Measurements from ENCODE around the gene PIGL. TPM values are rescaled to one million over a fixed set of nuclear protein-coding genes. Genes with fewer than 3 reads are reported as not detected.
"Not testable (repeated sequence)": the region's sequence is repeated elsewhere in the genome, so short reads cannot be mapped to it uniquely, and the experiment has no call there.

Gene PIGL
- total RNA-seq, 1 donor from 2014 or later: 23.1 TPM

DNA sequence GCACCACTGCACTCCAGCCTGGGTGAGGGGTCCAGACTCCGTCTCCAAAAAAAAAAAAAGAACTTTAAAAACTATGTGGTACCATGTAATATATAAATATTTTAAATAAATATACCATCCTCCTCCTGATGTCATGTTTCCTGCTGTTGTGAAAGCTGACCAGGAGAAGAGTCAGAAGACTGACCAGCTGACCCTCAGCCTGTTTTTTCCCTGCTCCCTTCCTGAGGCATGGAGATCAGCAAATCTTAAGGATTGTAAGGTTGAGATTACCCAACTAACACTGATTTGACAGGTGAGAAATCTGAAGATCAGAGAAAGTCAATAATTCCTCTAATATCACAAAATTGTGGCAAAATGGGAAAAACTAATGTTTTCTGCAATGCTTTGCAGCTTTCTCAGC, 19.7 kb upstream of the PIGL start:
- Mint-ChIP-seq H3K4me1 (ENCODE audit: unreplicated experiment) (peaks cover 10% of the 10 kb centered on the region), H3K4me3 (ENCODE audit: unreplicated experiment) (no peak overlapping the region), H3K36me3 (ENCODE audit: low read depth, unreplicated experiment) (peaks cover 9% of the 10 kb centered on the region), H3K27me3 (ENCODE audit: unreplicated experiment) (no peaks in the 10 kb centered on the region), H3K27ac (ENCODE audit: unreplicated experiment) (no peak overlapping the region), H3K9me3 (ENCODE audit: unreplicated experiment) (no peaks in the 10 kb centered on the region)
- no peak for DNase-seq (ENCODE audit: low spot score)
- TF ChIP-seq CTCF (IDR thresholded peaks at IDR 0.05; ENCODE audit: unreplicated experiment): no peak

- Mint-ChIP-seq H3K4me1 (ENCODE audit: unreplicated experiment) (peaks cover 24% of the 10 kb centered on the region), H3K27ac (ENCODE audit: unreplicated experiment) (peak overlapping the region; percentile 61), H3K27me3 (ENCODE audit: unreplicated experiment) (peaks cover 5% of the 10 kb centered on the region), H3K4me3 (ENCODE audit: unreplicated experiment) (no peak overlapping the region), H3K36me3 (ENCODE audit: low read depth, unreplicated experiment) (peaks cover under 1% of the 10 kb centered on the region), H3K9me3 (ENCODE audit: unreplicated experiment) (no peaks in the 10 kb centered on the region)
- TF ChIP-seq CTCF (IDR thresholded peaks at IDR 0.05; ENCODE audit: unreplicated experiment): no peak
- peak; percentile 30 for DNase-seq (ENCODE audit: low spot score)
Observed at GRCh38 chr17:16199093-16199492, 17.9 kb upstream of the PIGL start.

DNA sequence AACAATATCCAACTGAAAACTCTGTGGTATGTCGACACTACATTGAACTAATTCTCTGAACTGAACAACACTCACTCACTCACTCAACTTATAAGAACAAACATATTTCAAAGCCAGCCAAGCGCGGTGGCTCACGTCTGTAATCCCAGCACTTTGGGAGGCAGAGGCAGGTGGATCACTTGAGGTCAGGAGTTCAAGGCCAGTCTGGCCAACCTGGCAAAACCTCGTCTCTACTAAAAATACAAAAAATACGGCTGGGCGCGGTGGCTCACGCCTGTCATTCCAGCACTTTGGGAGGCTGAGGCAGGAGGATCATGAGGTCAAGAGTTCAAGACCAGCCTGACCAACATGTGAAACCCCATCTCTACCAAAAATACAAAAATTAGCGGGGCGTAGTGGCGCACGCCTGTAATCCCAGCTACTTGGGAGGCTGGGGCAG, 15.3 kb upstream of the PIGL start:
- H3K9me3 Mint-ChIP-seq (ENCODE audit: unreplicated experiment); H3K36me3 Mint-ChIP-seq (ENCODE audit: low read depth, unreplicated experiment); H3K4me3 Mint-ChIP-seq (ENCODE audit: unreplicated experiment); H3K27ac Mint-ChIP-seq (ENCODE audit: unreplicated experiment); H3K27me3 Mint-ChIP-seq (ENCODE audit: unreplicated experiment); DNase-seq (ENCODE audit: low spot score): not testable (repeated sequence)
- peaks cover 28% of the 10 kb centered on the region for H3K4me1 Mint-ChIP-seq (ENCODE audit: unreplicated experiment)

- not testable (repeated sequence) for DNase-seq (ENCODE audit: low spot score); H3K9me3 Mint-ChIP-seq (ENCODE audit: unreplicated experiment); H3K27me3 Mint-ChIP-seq (ENCODE audit: unreplicated experiment); H3K36me3 Mint-ChIP-seq (ENCODE audit: low read depth, unreplicated experiment); H3K4me3 Mint-ChIP-seq (ENCODE audit: unreplicated experiment)
- H3K4me1 Mint-ChIP-seq (ENCODE audit: unreplicated experiment): peaks cover 28% of the 10 kb centered on the region
- H3K27ac Mint-ChIP-seq (ENCODE audit: unreplicated experiment): peak overlapping the region; percentile 67
Observed at GRCh38 chr17:16202554-16203500, 14.2 kb upstream of the PIGL start.

- peak overlapping the region; percentile 18 for H3K27ac Mint-ChIP-seq (ENCODE audit: unreplicated experiment)
- H3K27me3 Mint-ChIP-seq (ENCODE audit: unreplicated experiment); H3K9me3 Mint-ChIP-seq (ENCODE audit: unreplicated experiment); H3K4me3 Mint-ChIP-seq (ENCODE audit: unreplicated experiment); DNase-seq (ENCODE audit: low spot score); H3K36me3 Mint-ChIP-seq (ENCODE audit: low read depth, unreplicated experiment): not testable (repeated sequence)
- H3K4me1 Mint-ChIP-seq (ENCODE audit: unreplicated experiment): peaks cover 18% of the 10 kb centered on the region
Observed at GRCh38 chr17:16204763-16205162, 12.2 kb upstream of the PIGL start.

GRCh38 chr17:16211590-16211989, 5.4 kb upstream of the PIGL start:
- no peak for DNase-seq (ENCODE audit: low spot score)
- Mint-ChIP-seq H3K4me1 (ENCODE audit: unreplicated experiment) (peaks cover 17% of the 10 kb centered on the region), H3K9me3 (ENCODE audit: unreplicated experiment) (no peaks in the 10 kb centered on the region), H3K27ac (ENCODE audit: unreplicated experiment) (no peak overlapping the region), H3K36me3 (ENCODE audit: low read depth, unreplicated experiment) (no peaks in the 10 kb centered on the region), H3K27me3 (ENCODE audit: unreplicated experiment) (peaks cover 3% of the 10 kb centered on the region), H3K4me3 (ENCODE audit: unreplicated experiment) (no peak overlapping the region)
- TF ChIP-seq CTCF (IDR thresholded peaks at IDR 0.05; ENCODE audit: unreplicated experiment): no peak
